Type B pancreatic cell (in vitro differentiated cells): ENCODE measurements around the gene PRMT1. TPM values are rescaled to one million over a fixed set of nuclear protein-coding genes. Genes with fewer than 3 reads are reported as not detected.
A peak's percentile ranks its signal among the peaks of the same experiment; 100 is the strongest.

Experiments used
- DNase-seq: peaks from one replicate; pipeline ENCODE4 v3.0.0; 2021; ENCODE audit warnings: mixed read lengths; ENCODE audit not compliant: unreplicated experiment; ENCODE audit errors: extremely low spot score
- H3K27ac Mint-ChIP-seq: 2 replicates; pipeline ENCODE4 v1.8.0; 2021; ENCODE audit warnings: mild to moderate bottlenecking, mixed read lengths
- H3K27me3 Mint-ChIP-seq: 2 replicates; pipeline ENCODE4 v1.8.0; 2021; ENCODE audit warnings: mixed read lengths
- H3K36me3 Mint-ChIP-seq: 2 replicates; pipeline ENCODE4 v1.8.0; 2021; ENCODE audit warnings: mixed read lengths
- H3K4me1 Mint-ChIP-seq: one replicate; pipeline ENCODE4 v1.8.0; 2021; ENCODE audit warnings: mixed read lengths; ENCODE audit not compliant: unreplicated experiment
- H3K4me3 Mint-ChIP-seq: 2 replicates; pipeline ENCODE4 v1.8.0; 2021; ENCODE audit warnings: mild to moderate bottlenecking, mixed read lengths
- H3K9me3 Mint-ChIP-seq: 2 replicates; pipeline ENCODE4 v1.8.0; 2021; ENCODE audit warnings: mixed read lengths
- total RNA-seq: library from RNA; stranded (reverse); gene quantifications from 2 replicates; pipeline ENCODE4 v1.2.1, GENCODE V29; 2021; ENCODE audit warnings: low replicate concordance
- TF ChIP-seq, protein P1 (sequence below): fragments of 200-600 bp; sonication (generic); conservative IDR thresholded peaks from 2 replicates; pipeline ENCODE4 v1.5.0; 2021; ENCODE audit warnings: antibody characterized with exemption, mild to moderate bottlenecking

The PRMT1 gene
- total RNA-seq, 1 donor from 2014 or later, result 195 TPM

DNA sequence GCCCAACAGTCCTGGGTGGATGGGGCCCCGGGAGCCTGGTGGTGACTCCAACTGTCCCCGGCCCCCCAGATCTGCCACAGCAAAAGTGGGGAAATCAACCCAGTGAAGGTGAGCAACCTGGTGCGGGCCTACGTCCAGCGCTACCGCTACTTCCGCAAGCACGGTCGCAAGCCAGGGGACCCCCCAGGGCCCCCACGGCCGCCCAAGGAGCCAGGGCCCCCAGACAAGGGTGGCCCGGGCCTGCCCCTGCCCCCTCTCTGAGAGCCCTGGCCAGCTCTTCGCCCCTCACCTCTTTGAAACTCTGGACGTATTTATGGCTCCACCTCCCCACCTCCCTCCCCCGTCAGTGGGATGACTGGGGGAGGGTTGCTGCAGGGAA is 18.9 kb upstream of the PRMT1 start:
- Mint-ChIP-seq H3K4me1 (no peaks in the 10 kb centered on the region), H3K9me3 (no peaks in the 10 kb centered on the region), H3K4me3 (no peak overlapping the region), H3K27me3 (no peaks in the 10 kb centered on the region), H3K36me3 (peaks cover 14% of the 10 kb centered on the region), H3K27ac (no peak overlapping the region)
- no peak for DNase-seq
- TF ChIP-seq, protein P1, sequence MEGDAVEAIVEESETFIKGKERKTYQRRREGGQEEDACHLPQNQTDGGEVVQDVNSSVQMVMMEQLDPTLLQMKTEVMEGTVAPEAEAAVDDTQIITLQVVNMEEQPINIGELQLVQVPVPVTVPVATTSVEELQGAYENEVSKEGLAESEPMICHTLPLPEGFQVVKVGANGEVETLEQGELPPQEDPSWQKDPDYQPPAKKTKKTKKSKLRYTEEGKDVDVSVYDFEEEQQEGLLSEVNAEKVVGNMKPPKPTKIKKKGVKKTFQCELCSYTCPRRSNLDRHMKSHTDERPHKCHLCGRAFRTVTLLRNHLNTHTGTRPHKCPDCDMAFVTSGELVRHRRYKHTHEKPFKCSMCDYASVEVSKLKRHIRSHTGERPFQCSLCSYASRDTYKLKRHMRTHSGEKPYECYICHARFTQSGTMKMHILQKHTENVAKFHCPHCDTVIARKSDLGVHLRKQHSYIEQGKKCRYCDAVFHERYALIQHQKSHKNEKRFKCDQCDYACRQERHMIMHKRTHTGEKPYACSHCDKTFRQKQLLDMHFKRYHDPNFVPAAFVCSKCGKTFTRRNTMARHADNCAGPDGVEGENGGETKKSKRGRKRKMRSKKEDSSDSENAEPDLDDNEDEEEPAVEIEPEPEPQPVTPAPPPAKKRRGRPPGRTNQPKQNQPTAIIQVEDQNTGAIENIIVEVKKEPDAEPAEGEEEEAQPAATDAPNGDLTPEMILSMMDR, result no peak

DNA sequence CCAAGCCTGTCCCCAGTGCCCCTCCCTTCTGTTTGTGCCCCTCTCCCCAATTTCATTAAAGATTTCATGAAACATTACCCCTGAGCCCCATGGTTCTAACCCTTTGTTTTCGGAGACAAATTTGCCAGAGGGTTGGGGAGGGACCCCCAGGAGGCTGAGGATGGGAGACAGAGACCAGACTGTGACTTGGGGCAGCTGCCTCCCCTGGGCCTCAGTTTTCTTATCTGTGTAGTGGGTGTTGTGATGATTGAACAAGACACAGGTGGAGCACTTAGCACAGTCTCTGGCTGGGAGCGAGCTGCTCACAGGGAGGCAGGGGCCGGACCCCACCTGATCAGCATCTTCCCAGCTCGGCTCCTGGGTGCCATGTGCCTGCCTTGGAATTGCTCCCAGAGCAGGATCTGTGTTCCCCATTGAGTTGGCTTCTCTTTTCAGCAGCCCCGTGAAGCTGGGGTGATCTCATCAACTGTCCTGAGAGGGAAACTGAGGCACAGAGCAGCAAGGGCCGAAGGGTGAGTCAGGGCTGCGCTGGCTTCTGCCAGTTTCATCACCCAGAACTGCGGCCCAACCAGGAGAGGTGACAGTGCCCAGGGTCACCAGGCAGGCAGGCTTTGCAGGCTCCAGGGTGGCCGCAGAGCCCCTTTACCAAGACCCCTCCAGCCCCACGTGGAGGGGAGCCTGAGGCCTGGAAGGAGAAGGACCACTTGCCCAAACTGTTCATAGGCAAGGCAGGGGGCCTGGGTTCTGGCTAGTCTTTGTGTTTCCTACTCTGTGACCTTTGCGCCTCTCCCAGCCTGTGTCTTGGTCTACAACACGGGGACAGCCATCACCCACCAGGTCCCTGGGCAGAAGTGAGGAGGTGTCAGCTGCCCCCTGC is 18.3 kb upstream of the PRMT1 start:
- TF ChIP-seq, protein P1, result no peak
- H3K36me3 Mint-ChIP-seq, result peaks cover 14% of the 10 kb centered on the region
- H3K9me3 Mint-ChIP-seq, result no peaks in the 10 kb centered on the region
- H3K4me1 Mint-ChIP-seq, result no peaks in the 10 kb centered on the region
- no peak overlapping the region for H3K27ac Mint-ChIP-seq
- no peak overlapping the region for H3K4me3 Mint-ChIP-seq
- DNase-seq, result no peak
- H3K27me3 Mint-ChIP-seq, result no peaks in the 10 kb centered on the region

DNA sequence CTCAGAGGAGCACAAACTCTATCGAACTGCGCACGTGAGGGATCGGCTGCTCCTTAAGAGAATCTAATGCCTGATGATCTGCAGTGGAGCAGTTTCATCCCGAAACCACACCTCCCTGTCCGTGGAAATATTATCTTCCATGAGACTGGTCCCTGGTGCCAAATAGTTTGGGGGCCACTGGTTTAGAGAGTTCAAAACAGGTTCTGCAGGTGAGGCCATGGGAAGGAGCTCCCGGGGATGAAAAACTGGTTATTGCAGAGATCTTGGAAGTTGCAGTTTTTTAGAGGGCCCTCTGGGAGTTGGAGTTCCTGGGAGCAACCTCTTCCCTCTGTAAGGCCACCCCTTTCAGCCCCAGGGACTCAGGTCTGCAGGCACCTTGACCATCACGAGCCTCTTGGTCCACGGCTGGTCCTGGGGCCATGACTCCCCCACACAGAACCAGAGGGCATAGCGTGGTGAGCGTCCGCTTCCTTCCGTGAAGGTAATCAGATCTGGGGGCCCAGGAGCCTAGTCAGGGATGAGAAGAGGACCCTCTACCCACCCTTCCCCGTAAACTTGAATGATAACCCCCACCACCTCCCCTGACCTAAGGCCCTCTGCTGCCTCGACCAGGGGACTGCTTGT is 16.6 kb upstream of the PRMT1 start:
- TF ChIP-seq, protein P1, result no peak
- no peak overlapping the region for H3K4me3 Mint-ChIP-seq
- no peaks in the 10 kb centered on the region for H3K27me3 Mint-ChIP-seq
- no peaks in the 10 kb centered on the region for H3K9me3 Mint-ChIP-seq
- peaks cover 9% of the 10 kb centered on the region for H3K36me3 Mint-ChIP-seq
- H3K4me1 Mint-ChIP-seq, result peaks cover 7% of the 10 kb centered on the region
- H3K27ac Mint-ChIP-seq, result peak overlapping the region; percentile 48
- DNase-seq, result no peak

DNA sequence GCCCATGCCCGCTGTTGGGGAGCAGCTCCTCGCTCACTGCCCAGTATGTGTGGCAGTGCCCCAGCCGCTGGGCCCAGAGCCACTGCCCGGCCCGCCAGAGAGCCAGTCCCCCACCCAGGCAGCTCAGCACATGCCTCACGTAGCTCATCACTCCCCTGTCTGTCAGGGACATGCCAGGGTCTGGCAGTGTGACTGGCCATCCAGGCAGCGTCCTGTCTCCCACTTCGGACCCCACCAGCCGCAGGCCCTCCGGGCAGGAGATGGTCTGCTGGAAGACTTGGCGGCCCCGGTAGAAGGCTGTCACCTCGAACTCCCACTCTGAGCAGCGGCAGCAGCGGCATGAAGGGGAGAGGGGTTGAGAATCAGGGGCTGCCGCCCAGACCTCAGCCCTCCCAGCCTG is 15.1 kb upstream of the PRMT1 start:
- no peak for DNase-seq
- H3K36me3 Mint-ChIP-seq, result peaks cover 9% of the 10 kb centered on the region
- H3K9me3 Mint-ChIP-seq, result no peaks in the 10 kb centered on the region
- H3K4me3 Mint-ChIP-seq, result no peak overlapping the region
- peaks cover 16% of the 10 kb centered on the region for H3K4me1 Mint-ChIP-seq
- TF ChIP-seq, protein P1, result no peak
- H3K27me3 Mint-ChIP-seq, result no peaks in the 10 kb centered on the region
- no peak overlapping the region for H3K27ac Mint-ChIP-seq

DNA sequence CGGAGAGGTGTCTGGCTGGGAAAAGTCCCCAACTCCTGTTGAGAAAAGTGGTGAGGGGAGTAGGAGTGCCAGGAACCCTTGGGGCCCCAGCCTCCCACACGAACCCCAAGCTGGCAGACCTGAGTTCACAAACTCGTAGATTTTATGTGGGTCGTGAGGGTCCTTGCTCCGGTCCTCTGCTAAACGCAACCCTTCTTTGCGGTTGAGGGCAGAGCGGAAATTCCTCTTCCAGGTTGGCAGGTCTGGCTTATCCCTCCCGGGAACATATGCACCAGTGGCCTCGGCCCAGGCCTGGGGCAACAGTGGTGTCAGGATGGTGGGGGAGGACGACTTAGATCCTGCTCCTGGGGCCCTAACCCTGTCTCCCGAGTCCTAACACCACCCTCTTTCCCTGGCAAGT is 13.8 kb upstream of the PRMT1 start:
- no peaks in the 10 kb centered on the region for H3K9me3 Mint-ChIP-seq
- no peaks in the 10 kb centered on the region for H3K27me3 Mint-ChIP-seq
- TF ChIP-seq, protein P1, result no peak
- H3K27ac Mint-ChIP-seq, result peak overlapping the region; percentile 97
- peaks cover 22% of the 10 kb centered on the region for H3K4me1 Mint-ChIP-seq
- H3K4me3 Mint-ChIP-seq, result peak overlapping the region; percentile 34
- DNase-seq, result no peak
- peaks cover 6% of the 10 kb centered on the region for H3K36me3 Mint-ChIP-seq
